ENCODE results near the gene PARVG. TPM values are rescaled to one million over a fixed set of nuclear protein-coding genes. Genes with fewer than 3 reads are reported as not detected.
A peak's percentile ranks its signal among the peaks of the same experiment; 100 is the strongest.

Gene PARVG
- total RNA-seq, 4 donors from 2014 or later: 7.1 to 16.2 (median 11.2) TPM

GRCh38 chr22:44214187-44214586 lies 33.5 kb downstream of the PARVG start:
- 93% methylated on average over 3 of the region's 3 CpGs for WGBS
- no peak for DNase-seq (ENCODE audit: extremely low spot score)
- intact Hi-C loops (cut with DNase I): no loop called here
- H3K27ac ChIP-seq (replicated peaks in 1 of 4): no peak overlapping the region
- H3K4me3 ChIP-seq: no peak overlapping the region
- H3K4me1 ChIP-seq: peaks cover 9 to 15% (median 13%) of the 10 kb centered on the region in 4 donors
- H3K36me3 ChIP-seq: no peaks in the 10 kb centered on the region
- TF ChIP-seq POLR2AphosphoS5 (IDR thresholded peaks at IDR 0.05) (no peak), EP300 (IDR thresholded peaks at IDR 0.05) (no peak), POLR2A (IDR thresholded peaks at IDR 0.05; ENCODE audit: low read depth) (no peak)
- H3K9me3 ChIP-seq: peaks cover 0 to 11% (median 8%) of the 10 kb centered on the region in 4 donors
- H3K27me3 ChIP-seq: no peaks in the 10 kb centered on the region

- no peak for TF ChIP-seq POLR2A (IDR thresholded peaks at IDR 0.05; ENCODE audit: low read depth)
- no peak for TF ChIP-seq POLR2AphosphoS5 (IDR thresholded peaks at IDR 0.05)
- no peak for TF ChIP-seq EP300 (IDR thresholded peaks at IDR 0.05)
- no peak for TF ChIP-seq CTCF (IDR thresholded peaks at IDR 0.05)
- Histone ChIP-seq H3K36me3 (no peaks in the 10 kb centered on the region), H3K4me3 (no peak overlapping the region), H3K27ac (replicated peaks in 1 of 4) (no peak overlapping the region), H3K4me1 (peaks cover 9 to 15% (median 13%) of the 10 kb centered on the region in 4 donors), H3K27me3 (no peaks in the 10 kb centered on the region), H3K9me3 (peaks cover 0 to 5% (median 4%) of the 10 kb centered on the region in 4 donors)
- 83% methylated on average over 6 of the region's 6 CpGs for WGBS
- intact Hi-C loops (cut with DNase I): no loop called here
- peak; percentile 26 for DNase-seq (ENCODE audit: extremely low spot score)
These were observed 34.0 kb downstream of the PARVG start for GRCh38 chr22:44214764-44215163.

- peak; percentile 21 for DNase-seq (ENCODE audit: extremely low spot score)
- Histone ChIP-seq H3K27me3 (no peaks in the 10 kb centered on the region), H3K4me1 (peaks cover 9 to 15% (median 13%) of the 10 kb centered on the region in 4 donors), H3K4me3 (no peak overlapping the region), H3K9me3 (peaks cover 0 to under 1% (median 0%) of the 10 kb centered on the region in 4 donors), H3K36me3 (no peaks in the 10 kb centered on the region), H3K27ac (replicated peaks in 1 of 4) (no peak overlapping the region)
- intact Hi-C loops (cut with DNase I): no loop called here
- TF ChIP-seq POLR2AphosphoS5 (IDR thresholded peaks at IDR 0.05): no peak
- TF ChIP-seq POLR2A (IDR thresholded peaks at IDR 0.05; ENCODE audit: low read depth): no peak
- TF ChIP-seq EP300 (IDR thresholded peaks at IDR 0.05): no peak
- TF ChIP-seq CTCF (IDR thresholded peaks at IDR 0.05): no peak
- 89% methylated on average over 4 of the region's 4 CpGs for WGBS
These were observed 34.6 kb downstream of the PARVG start for GRCh38 chr22:44215287-44215686.

GRCh38 chr22:44217346-44217745 lies 36.6 kb downstream of the PARVG start:
- Histone ChIP-seq H3K4me3 (no peak overlapping the region), H3K9me3 (no peaks in the 10 kb centered on the region), H3K27me3 (peaks cover 0 to 3% (median 0%) of the 10 kb centered on the region in 4 donors), H3K27ac (replicated peaks in 1 of 4) (no peak overlapping the region), H3K36me3 (no peaks in the 10 kb centered on the region), H3K4me1 (peaks cover 4 to 6% (median 5%) of the 10 kb centered on the region in 4 donors)
- peak; percentile 26 for DNase-seq (ENCODE audit: extremely low spot score)
- TF ChIP-seq POLR2A (IDR thresholded peaks at IDR 0.05; ENCODE audit: low read depth) (no peak), POLR2AphosphoS5 (IDR thresholded peaks at IDR 0.05) (no peak), CTCF (IDR thresholded peaks at IDR 0.05) (no peak), EP300 (IDR thresholded peaks at IDR 0.05) (no peak)
- 82% methylated on average over 7 of the region's 7 CpGs for WGBS
- intact Hi-C loops (cut with DNase I): no loop called here

- 72% methylated on average over 2 of the region's 6 CpGs for WGBS
- intact Hi-C loops (cut with DNase I): no loop called here
These were observed 37.3 kb downstream of the PARVG start for GRCh38 chr22:44218071-44218470.

More at GRCh38 chr22:44218071-44218470, 37.3 kb downstream of the PARVG start:
- Histone ChIP-seq H3K27ac (replicated peaks in 1 of 4) (no peak overlapping the region), H3K4me1 (no peaks in the 10 kb centered on the region), H3K9me3 (no peaks in the 10 kb centered on the region), H3K27me3 (peaks cover 0 to 3% (median 0%) of the 10 kb centered on the region in 4 donors), H3K36me3 (no peaks in the 10 kb centered on the region), H3K4me3 (no peak overlapping the region)
- DNase-seq (ENCODE audit: extremely low spot score): peak; percentile 83
- TF ChIP-seq POLR2AphosphoS5 (IDR thresholded peaks at IDR 0.05): no peak
- TF ChIP-seq CTCF (IDR thresholded peaks at IDR 0.05): no peak
- no peak for TF ChIP-seq EP300 (IDR thresholded peaks at IDR 0.05)
- no peak for TF ChIP-seq POLR2A (IDR thresholded peaks at IDR 0.05; ENCODE audit: low read depth)

All from esophagus muscularis mucosa (tissue), 4 donors.